NCI-H1694 treated with DMSO at 0.1 percent for 48 hours (cell line): ENCODE measurements around the gene R3HDM4.
"Not testable (repeated sequence)": the region's sequence is repeated elsewhere in the genome, so short reads cannot be mapped to it uniquely, and the experiment has no call there.

Source experiments
- DNase-seq: peaks from one replicate; lab custom pipeline; 2025; lab: John Stamatoyannopoulos, UW

Gene R3HDM4

DNA sequence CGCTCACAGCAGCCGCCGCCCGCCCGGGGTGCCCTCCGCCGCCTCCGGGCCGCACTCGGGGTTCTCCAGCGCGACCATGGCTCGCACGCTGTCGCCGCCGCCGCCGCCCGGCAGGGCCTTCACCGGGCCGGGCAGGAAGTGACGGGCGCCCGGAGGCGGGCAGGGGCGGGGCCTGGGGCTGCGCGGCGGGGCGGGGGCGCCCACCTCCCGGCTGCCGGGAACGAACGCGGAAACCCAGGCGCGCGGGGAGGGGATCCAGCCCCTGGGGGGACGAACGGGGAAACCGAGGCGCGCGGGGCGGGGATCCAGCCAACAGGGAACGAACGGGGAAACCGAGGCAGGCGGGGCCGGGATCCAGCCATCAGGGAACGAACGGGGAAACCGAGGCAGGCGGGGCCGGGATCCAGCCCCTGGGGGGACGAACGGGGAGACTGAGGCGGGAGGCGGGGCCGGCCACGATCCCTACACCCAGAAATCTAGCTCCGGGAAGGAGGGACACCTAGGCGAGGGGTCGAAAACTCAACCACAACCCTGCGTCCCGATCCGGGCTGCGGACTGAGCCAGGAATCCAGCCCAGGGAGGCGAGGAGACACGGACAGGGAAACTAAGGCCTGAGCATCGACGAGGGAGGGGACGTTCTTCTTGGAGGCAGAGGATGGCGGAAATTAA lies at the start of gene R3HDM4:
Gene R3HDM4, minus strand, starts transcription at position 140 of the 669 bp plus-strand sequence. Its CDS starts 62 bp downstream, at position 78.
- DNase-seq, result no peak

DNA sequence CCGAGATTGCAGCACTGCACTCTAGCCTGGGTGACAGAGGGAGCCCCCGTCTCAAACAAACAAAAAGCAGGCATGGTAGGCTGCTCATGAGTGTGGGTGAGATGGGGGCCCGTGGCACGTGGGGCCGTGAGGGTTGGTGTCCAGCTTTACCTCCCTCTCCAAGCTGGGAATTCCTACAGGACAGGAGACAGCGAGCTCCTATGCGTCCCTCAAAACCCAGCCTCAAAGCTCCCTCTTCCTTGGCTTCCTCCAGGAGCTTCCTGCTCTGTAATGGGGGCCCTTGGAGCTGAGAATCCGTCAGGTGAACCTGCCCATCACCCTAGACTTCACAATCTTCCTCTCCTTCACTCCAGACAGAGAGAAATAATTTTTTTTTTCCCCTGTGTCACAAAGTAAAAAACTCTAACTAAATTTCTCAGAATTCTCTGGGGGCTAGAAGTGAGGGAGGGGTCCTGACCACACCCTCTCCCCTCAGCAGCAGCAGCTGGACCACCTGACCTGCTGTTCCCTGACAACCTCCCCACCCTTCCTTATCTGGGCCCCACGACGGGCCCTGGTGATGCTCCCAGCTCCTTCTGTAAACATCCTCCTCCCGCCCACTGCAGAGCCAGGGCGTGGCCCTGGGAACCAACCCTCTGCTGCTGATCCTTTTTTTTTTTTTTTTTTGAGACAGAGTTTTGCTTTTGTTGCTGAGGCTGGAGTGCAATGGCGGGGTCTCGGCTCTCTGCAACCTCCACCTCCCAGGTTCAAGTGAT lies 49.0 kb upstream of the R3HDM4 start:
- DNase-seq, result no peak

- DNase-seq, result no peak
Observed at GRCh38 chr19:960601-960938, 47.6 kb upstream of the R3HDM4 start.

DNA sequence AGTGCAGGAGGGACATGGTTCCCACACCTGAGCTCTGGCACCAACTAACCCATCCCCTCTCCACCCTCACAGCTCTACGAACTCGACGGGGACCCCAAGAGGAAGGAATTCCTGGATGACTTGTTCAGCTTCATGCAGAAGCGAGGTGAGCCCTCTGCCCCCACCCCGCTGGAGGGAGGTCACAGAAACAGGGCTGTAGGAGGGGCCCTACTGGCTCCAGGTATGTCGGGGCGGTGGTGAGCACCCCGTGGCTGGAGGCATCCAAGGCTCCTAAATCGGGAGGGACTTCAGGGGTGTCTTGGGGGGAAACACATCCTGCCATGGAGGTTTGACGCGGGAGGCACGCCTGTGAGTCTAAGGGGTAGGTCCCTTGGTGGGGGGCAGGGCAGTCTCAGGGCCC lies 47.0 kb upstream of the R3HDM4 start:
- no peak for DNase-seq

- no peak for DNase-seq
Observed at GRCh38 chr19:958967-959855, 46.2 kb upstream of the R3HDM4 start.

DNA sequence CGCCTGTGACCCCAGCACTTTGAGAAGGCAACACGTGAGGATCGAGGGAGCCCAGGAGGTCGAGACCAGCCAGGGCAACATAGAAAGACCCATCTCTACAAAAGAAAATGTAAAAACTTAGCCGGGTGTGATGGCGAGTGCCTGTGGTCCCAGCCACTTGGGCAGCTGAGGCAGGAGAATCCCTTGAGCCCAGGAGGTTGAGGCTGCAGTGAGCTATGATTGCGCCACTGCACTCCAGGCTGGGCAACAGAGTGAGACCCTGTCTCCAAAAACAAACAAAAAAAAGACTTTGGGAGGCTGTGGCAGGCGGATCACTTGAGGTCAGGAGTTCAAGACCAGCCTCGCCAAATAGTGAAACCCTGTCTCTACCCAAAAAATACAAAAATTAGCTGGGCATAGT lies 44.6 kb upstream of the R3HDM4 start:
- not testable (repeated sequence) for DNase-seq

- no peak for DNase-seq
Observed at GRCh38 chr19:956766-957440, 43.9 kb upstream of the R3HDM4 start.

DNA sequence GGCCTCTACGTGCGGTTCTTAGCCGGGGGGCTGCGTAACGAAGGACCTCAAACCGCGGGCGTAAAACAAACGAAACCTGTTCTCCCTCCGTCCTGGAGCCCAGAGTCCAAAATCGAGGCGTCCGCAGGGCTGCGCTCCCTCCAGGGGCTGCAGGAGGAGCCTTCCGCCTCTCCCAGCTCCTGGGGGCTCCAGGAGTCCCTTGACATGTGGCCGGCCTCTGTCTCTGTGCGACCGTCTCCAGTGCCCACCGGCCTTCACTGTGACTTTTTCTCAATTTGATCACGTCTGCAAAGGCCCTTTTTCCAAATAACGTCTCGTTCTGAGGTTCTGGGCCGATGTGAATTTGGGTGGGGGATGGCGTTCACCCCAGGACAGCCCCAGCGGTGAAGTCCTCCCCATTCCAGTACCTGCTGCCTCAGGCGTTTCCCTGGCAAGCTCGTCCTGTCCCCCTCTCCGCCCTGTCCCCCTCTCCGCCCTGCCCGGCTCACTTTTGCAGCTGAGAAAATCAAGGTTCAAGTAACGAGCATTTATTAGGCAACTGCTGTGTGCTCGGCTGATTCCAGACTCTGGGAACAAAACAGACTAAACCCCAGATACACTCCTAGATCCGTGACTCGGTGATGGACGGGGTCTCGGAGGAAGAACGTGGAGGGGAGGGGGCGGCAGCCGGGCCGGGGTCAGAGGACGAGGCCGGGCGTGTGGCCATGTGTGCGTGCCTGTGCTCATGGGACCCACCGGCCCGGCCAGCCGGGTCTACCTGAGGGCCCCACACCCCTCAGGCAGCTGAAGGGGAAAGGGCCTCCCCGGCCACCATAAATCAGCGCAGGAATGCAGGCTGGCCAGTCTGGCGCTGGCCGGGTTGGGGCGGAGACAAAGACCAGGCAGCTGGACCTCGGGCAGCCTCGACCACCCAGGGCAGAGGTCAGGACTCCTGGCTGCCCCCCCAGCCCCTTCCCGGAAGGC lies 43.1 kb upstream of the R3HDM4 start:
- no peak for DNase-seq

DNA sequence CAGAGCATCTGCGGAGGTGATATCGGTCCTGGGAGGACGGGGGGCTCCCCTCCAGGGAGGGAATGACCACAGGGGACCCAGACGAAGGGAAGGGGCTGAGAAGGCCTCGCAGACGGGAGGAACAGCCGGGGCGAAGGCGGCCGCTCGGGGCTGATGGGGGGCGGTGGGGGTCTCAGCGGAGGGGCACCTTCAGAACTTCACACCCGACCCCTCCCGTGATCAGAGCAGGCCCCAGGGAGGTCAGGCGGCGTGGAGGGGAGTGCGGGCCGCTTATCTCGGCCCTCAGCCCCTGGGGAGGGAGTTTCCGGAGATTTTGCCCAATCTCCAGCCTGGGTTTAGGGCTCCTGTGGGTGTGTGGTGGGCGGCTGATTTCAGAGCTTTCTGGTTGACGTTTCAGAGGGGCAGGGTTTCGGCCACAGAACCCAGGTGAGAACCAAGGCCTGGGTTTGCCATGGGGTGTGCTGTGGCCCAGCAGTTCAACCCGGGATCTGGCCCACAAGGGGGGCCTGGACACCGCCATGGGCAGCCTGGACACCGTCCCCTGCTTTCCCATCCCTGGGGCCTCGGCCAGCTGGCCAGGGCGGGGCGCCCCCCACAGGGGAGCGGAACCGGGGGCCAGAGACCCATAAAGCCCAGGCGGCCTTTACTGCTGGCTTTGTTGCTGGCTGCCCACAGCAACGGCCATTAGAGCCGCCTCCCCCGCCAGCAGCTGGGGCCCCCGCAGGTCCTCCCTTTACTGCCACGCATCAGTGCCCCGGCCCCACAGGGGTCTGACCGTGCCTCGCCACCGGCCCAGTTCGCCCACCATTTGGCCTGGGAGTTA lies 41.9 kb upstream of the R3HDM4 start:
- no peak for DNase-seq

- DNase-seq, result no peak
Observed at GRCh38 chr19:954272-954671, 41.3 kb upstream of the R3HDM4 start.

- no peak for DNase-seq
Observed at GRCh38 chr19:953445-954271, 40.6 kb upstream of the R3HDM4 start.

DNA sequence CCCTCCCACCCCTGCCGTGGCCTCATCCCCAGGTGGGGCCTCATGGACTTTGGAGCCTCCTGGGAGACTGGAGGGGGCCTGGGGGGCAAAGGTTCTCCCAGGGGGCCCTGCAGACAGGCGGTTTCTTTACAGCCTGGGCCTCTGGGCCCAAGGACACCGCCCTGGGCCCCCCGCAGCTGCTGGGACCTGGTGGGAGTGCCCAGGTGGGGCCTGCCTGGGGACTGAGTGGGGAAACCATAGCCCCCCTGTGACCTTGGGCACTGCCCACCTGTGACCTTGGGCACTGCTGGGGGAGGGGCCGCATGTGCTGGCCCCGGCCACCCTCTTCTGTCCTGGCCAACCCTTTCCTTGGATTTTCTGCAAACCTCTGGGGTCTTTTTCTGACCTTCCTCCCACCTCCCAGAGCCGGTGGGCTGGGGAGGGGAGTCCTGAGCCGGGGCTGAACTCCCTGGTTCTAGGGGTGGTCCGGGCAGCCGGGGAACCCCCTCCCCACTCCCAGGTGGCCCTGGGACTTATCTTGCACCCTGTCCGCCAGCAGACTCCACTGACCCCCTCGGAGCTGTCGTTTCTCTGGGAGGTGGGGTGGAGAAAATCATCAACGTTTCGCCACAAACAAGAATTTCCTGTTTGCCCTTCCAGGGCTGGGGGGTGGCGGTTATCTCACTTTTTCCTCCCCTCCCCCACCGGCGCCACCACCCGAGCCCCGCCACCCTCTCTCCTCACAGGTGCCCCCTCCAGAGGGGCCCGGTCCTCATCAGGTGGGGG lies 39.8 kb upstream of the R3HDM4 start:
- no peak for DNase-seq

DNA sequence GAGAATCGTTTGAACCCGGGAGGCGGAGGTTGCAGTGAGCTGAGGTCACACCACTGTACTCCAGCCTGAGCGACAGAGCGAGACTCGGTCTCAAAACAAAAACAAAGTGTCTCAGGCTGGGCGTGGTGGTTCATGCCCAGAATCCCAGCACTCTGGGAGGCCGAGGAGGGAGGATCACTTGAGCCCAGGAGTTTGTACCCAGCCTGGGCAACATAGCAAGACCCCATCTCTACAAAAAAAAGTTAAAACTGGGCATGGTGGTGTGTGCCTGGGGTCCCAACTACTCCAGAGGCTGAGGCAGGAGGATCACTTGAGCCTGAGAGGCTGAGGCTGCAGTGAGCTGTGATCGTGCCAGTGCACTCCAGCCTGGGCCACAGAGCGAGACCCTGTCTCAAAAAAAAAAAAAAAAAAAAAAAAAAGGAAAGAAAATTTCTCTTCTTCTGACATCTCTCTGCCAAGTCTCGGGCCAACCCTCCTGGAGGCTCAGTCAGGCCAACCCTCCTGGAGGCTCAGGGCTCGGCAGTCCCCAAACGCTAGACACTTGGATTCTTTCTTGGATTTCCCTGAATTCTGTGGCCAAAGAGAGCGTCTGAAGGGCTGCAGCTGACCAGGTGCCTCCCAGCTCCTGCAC lies 39.1 kb upstream of the R3HDM4 start:
- DNase-seq, result no peak

DNA sequence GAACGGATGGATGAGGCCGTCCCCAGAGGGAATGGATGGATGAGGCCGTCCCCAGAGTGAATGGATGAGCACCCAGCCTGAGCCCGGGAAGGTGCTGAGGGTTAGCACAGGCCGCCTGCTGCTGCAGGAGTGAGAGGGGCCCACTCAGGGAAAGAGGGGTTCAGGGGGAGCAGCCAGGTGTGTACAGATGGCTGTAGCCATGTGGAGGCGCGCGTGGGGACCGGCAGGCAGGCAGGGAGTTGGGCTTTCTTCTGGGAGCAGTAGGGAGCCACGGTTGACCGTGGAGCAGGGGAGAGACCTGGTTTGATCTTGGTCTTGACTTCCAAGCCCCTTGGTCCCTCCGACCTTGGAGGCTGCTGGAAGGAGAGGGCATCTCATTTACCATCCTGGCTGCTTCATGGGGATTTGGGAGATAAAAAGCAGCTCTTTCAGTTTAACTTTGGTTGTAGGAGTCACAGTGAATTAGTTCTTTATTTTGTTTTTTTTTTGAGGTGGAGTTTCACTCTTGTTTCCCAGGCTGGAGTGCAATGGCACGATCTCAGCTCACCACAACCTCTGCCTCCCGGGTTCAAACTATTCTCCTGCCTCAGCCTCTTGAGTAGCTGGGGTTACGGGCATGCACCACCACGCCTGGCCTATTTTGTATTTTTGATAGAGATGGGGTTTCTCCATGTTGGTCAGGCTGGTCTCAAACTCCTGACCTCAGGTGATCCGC lies 37.5 kb upstream of the R3HDM4 start:
- no peak for DNase-seq

DNA sequence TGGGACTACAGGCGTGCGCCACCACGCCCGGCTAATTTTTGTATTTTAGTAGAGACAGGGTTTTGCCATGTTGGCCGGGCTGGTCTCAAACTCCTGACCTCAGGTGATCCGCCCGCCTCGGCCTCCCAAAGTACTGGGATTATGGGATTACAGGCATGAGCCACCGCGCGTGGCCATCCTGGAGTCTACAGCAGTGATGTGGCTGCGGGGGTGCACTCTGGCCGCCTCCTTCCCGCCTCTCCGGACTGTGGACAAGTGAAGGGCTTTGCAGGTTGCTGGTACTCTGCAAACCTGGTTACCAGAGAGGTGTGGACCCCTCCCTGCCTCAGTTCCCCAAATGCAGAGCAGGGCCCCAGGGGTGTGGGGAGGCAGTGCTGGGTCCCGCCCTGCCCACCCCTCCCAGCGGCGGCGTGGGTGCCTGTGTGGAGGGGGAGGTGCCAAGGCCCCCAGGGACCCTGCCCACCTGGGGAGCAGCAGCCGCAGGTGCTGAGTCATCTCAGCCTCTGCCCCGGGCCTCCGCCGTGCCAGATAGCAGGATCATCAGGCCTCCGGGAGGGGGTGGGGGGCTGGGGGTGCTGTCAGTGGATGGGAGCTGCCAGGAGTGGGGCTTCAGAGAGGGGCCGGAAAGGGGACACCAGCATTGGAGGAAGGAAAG lies 36.0 kb upstream of the R3HDM4 start:
- DNase-seq, result no peak

DNA sequence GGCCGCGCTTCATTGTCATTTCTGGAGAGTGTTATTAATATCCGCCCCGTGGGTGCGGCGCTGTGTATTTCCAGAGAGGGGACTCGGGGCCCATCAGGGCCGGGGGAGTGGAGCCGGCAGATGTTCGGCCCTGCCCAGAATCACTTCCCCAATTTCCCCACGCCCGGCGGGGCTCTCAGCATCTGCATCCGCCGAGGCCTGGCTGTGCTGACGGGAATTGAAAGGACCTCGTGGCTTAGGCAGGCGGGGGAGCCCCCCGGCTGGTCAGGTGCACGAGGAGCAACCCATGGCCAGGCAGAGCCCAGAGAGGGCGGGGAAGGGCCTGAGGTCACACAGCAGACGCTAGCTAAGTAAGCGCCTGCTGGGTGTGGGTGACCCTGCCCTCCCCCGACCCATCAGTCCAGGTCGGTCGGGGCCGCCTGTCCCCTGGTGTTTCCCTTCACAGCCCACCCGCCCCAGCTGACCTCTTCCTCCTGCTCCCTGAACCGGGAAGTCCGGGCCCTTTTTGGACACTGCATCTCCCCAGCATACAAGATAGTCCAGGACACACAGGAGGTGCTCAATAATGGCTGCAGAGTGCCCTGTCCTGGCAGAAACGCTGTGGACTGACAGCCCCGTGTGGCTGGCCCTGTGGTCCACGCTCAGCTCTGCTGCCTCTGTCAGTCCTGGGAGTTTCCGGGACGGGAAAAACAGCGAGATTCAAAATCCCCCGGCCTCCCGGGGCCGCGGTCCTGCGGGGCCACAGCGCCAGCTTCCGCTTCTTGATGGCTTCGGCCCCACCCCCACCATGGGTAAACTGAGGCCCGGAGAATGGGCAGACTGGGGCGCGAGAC lies 34.9 kb upstream of the R3HDM4 start:
- DNase-seq, result no peak
